DMS53 treated with DMSO at 0.1 percent for 48 hours (cell line): ENCODE data around the gene TEP1.
"Not testable (repeated sequence)": the region's sequence is repeated elsewhere in the genome, so short reads cannot be mapped to it uniquely, and the experiment has no call there.

Experiments used
- DNase-seq: peaks from one replicate; lab custom pipeline; 2025; ENCODE audit not compliant: unreplicated experiment; lab: John Stamatoyannopoulos, UW

Gene TEP1

GRCh38 chr14:20391505-20391904, 21.8 kb downstream of the TEP1 start:
- no peak for DNase-seq

- DNase-seq: no peak
Observed at GRCh38 chr14:20388159-20388558, 25.1 kb downstream of the TEP1 start.

- DNase-seq: no peak
Observed at GRCh38 chr14:20387576-20387975, 25.7 kb downstream of the TEP1 start.

GRCh38 chr14:20386276-20386855, 26.9 kb downstream of the TEP1 start:
- no peak for DNase-seq

GRCh38 chr14:20384886-20385285, 28.4 kb downstream of the TEP1 start:
- no peak for DNase-seq

- no peak for DNase-seq
Observed at GRCh38 chr14:20384321-20384720, 29.0 kb downstream of the TEP1 start.

GRCh38 chr14:20383636-20384035, 29.7 kb downstream of the TEP1 start:
- DNase-seq: no peak

- DNase-seq: no peak
Observed at GRCh38 chr14:20383032-20383431, 30.3 kb downstream of the TEP1 start.

- DNase-seq: no peak
Observed at GRCh38 chr14:20382526-20382925, 30.8 kb downstream of the TEP1 start.

GRCh38 chr14:20381341-20381740, 32.0 kb downstream of the TEP1 start:
- DNase-seq: no peak

- no peak for DNase-seq
Observed at GRCh38 chr14:20380681-20381080, 32.6 kb downstream of the TEP1 start.

GRCh38 chr14:20379743-20380142, 33.6 kb downstream of the TEP1 start:
- no peak for DNase-seq

GRCh38 chr14:20377171-20377570, 36.1 kb downstream of the TEP1 start:
- no peak for DNase-seq

GRCh38 chr14:20376071-20376588, 37.2 kb downstream of the TEP1 start:
- DNase-seq: no peak

GRCh38 chr14:20375471-20375870, 37.8 kb downstream of the TEP1 start:
- no peak for DNase-seq

GRCh38 chr14:20372796-20373195, 40.5 kb downstream of the TEP1 start:
- no peak for DNase-seq

GRCh38 chr14:20365928-20366327, 47.4 kb downstream of the TEP1 start:
- DNase-seq: no peak

GRCh38 chr14:20358474-20358873, 54.8 kb downstream of the TEP1 start:
- not testable (repeated sequence) for DNase-seq

- no peak for DNase-seq
Observed at GRCh38 chr14:20356422-20356821, 56.9 kb downstream of the TEP1 start.

GRCh38 chr14:20350860-20351259, 62.4 kb downstream of the TEP1 start:
- DNase-seq: no peak

GRCh38 chr14:20350282-20350681, 63.0 kb downstream of the TEP1 start:
- DNase-seq: no peak

GRCh38 chr14:20347747-20348146, 65.6 kb downstream of the TEP1 start:
- DNase-seq: no peak

GRCh38 chr14:20346713-20347112, 66.6 kb downstream of the TEP1 start:
- DNase-seq: no peak
